ENCODE results near the gene CSNK1A1L.
A peak's percentile ranks its signal among the peaks of the same experiment; 100 is the strongest.
"Not testable (repeated sequence)": the region's sequence is repeated elsewhere in the genome, so short reads cannot be mapped to it uniquely, and the experiment has no call there.

Gene CSNK1A1L

DNA sequence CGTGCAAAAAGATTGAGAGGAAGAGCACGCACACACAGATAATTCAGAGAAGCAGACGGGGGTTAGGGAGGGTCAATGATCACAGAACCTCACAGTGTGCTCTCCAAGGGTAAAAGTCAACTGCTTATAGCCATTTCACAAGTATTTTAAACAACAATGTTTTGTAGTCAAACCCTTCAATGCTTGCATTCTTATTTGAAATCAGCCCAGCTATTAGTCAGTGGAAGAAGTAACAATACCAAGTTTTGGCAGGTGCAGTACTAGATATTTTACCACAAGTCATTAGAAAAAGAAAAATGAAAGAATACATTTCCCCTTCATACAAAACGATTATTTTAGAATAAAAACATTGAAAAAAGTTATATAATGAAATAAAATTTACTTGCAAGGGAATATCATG is 2.6 kb downstream of the CSNK1A1L start:
- DNase-seq: no peak

DNA sequence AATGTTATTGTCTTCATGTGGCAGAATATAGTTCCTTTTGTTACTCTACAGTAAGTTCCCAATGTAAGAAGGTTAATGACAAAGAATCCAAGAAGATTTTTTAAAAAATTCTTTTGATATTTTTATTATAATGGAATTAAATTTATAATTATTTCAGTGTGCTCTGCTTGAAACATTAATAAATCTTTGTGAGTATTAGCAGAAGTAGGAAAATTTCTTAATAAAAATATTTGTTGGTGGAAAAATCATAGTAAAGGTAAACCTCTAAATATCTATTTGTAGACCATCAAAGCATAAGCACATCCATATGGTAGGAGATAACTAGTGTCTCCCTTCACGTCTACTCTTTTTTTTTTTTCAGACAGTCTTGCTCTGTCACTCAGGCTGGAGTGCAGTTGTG is 4.3 kb downstream of the CSNK1A1L start:
- no peak for DNase-seq

DNA sequence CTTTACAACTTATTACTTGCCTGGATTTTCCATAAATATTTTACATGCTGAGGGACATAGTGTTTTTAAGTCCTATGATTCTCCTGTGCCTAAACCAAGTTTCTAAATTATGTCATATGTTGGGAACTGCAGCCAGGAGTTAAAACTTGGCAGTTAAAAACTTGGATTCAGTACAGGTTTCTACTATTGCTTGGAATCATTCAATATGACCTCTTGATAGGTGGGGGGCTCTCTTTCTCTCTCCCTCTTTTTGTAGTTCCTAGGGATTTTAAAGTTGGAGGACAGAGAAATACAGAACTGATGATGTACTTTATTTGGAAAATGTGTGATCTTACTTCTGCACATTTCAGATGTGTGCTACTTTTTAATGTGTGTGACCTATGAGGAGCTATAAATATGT is 4.7 kb downstream of the CSNK1A1L start:
- DNase-seq: no peak

DNA sequence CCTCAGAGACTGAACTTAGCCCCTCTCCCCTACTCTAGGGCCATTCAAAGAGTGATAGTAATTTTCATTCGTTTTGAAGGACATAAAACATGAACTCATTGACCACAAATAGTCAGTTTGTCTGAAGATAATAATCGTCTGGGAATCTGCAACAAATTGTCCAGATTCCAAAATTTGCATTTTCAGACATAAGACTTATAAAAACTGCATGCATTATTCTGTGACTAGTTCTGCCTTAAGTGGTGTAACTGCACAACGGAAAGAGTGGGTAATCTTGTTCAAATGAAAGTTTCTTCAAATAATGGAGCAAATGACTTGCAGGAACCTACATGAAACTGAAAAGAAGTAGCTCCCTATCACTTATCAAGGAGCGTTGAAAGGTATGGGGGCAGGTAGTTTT is 8.4 kb downstream of the CSNK1A1L start:
- no peak for DNase-seq

DNA sequence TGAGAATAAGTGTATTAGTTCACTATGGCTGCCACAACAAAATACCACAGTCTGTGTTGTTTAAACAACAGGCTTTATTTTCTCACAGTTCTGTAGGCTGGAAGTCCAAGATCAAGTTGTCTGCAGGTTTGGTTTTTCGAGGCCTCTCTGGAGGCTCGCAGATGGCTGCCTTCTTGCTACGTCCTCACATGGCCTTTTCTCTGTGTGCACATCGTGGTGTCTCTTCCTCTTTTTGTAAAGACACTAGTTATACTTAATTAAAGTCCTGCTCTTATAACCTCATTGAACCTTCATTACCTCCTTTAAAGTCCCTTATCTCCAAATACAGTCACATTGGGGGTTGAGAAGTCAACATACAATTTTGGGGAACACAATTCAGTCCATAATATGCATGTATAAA is 10.6 kb downstream of the CSNK1A1L start:
- no peak for DNase-seq

DNA sequence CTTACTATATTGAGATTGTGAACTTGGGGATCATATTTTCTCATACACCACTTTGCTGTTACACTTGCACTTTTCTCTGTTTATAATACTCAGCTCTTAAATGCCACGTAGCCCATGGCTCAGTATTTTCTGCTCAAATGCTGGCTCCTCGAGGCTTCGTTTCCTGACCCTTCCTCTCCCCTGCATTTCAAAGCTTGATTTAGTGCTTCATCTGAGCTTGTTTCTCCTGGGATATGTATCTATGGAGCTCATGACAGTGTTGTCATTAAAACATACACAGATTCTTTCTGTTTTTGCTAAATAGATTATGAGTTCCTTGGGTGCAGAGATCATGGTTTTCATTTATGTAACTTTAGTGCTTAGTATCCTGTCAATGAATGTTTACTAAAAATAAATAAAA is 11.4 kb downstream of the CSNK1A1L start:
- DNase-seq: no peak

DNA sequence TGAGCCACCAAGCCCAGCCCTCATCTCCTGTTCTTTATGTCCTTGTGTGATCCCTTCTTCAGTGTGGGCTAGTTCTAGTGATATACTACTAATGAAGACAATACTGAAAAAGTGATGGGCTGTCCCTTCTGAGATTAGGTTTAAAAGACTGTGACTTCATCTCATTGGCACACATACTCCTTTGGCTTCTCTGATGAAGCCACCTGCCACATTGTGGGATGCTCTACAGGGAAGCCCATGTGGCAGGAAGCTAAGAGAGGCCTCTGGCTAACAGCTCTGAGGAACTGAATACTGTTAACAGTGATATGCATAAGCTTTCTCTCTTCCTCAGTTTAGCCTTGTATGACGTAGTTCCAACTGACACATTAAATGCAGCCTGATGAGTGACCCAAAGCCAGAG is 13.6 kb downstream of the CSNK1A1L start:
- no peak for DNase-seq

DNA sequence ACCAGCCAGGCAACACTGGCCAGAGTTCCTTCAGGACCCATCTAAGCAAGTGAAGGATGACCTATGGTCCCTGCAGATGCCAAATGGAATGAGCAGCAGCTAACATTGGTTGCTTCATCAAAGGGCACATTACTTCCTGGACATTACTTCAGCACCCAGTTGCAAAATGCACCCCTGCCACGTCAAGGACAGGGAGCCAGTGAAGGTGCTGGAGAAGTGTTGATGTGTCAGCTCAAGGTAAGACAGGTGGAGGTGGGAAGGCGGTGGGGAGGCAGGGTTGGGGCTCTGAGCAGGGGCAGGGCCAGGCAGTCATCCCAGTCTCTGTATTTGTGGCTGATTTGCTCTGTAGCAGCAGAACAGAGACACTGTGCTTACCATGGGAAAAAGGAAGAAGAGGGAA is 14.6 kb downstream of the CSNK1A1L start:
- DNase-seq: no peak

DNA sequence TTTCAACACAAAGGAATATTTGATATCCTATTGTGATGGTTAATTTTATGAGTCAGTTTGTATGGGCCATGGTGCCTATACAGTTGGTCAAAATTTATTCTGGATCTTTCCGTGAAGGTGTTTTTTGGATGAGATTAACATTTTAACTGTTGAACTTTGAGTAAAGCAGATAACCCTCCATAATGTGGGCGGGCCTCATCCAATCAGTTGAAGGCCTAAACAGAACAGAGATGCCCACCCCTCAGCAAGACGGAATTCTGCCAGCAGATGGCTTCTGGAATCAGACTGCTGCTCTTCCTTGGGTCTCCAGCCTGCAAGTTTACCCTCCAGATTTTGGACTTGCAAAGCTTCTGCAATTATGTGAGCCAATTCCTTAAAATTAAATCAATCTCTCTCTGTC is 16.0 kb downstream of the CSNK1A1L start:
- no peak for DNase-seq

DNA sequence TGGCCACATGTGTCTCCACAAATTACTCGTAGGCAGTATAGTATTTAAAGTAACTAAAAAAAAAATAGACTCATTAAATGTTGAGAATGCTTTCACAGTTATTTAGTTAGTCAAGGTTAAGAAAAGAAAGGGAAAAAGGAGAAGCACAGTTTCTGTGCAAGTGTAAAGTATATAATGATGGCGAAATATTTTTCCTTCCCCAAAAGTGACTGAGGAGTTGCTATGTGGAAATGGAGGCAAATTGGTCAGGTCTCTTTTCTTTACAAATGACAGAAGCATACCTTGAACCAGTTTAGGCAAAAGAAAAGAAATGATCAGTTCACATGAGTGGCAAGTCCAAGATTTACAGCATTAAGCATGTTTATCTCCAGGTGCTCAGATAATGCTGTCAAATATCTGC is 18.0 kb downstream of the CSNK1A1L start:
- no peak for DNase-seq

DNA sequence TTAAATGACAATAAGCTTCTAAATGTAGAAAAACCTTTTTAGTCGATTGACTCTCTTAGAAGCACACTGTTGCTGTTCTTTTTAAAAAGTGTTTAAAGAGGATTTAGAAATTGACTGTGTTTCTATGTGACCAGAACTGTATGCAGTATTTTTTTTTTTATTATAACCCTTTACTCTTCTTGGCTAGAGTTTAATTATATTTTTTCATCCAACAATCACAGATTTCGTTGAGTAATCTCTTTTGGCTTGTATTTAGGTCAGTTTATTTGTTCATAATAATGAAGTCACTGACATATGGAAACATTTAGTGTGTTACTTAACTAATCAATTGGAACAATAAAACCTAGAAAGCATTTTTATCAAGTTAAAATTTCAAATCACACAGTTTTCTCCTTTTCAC is 19.9 kb downstream of the CSNK1A1L start:
- DNase-seq: no peak

DNA sequence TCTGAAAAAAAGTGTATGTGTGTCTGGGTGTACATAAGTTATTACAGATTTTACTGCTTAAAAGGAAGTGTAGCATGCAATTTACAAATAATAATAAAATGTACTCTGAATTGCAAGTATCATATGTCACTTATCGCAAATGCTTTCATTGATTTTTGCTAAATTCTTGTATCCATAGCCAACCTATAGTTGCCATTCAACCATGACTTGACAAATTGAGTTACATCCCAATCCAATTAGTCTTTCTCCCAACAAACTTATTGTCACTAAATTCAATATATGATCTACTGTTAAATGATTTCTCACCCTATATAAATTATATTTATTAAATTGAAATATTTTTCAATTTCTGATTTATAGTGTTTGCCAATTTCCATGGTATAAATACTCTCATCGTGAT is 28.6 kb downstream of the CSNK1A1L start:
- no peak for DNase-seq

DNA sequence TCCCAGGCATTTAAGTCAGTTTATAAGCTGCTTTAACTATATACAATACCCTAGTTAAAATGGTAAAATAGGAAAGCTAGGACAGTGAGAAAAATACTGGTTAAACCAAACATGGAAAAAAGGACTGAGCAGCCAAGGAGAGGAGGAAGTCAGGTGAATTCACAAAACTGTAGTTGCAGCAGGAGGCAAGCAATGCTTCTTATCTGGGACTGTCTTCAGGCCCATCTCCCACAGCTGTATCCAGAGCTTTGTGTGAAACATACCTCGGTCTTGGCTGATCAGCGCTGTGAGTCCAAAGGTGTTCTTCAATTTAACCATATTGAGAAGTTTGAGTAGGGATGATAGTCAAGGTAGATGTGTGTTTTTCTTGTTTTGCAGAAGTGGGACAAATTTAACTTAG is 30.3 kb downstream of the CSNK1A1L start:
- no peak for DNase-seq

DNA sequence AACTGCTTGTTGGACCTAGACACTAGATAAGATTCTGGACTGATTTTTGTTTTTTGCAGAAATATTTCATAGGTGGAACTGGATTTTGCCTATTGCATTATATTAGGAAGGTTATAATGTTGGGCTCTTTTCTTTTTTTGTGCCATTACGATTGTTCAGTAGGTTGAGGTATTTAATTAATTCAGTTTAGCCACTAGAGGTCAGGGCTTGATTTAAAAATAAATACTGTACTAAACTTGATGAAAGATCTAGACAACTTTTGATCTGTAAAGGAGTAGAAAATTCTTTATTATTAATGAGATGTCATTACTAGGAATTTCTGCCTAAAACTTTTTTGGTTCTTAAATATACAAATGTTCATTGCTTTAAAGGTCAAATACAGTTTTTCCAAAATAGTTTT is 30.8 kb downstream of the CSNK1A1L start:
- DNase-seq: no peak

DNA sequence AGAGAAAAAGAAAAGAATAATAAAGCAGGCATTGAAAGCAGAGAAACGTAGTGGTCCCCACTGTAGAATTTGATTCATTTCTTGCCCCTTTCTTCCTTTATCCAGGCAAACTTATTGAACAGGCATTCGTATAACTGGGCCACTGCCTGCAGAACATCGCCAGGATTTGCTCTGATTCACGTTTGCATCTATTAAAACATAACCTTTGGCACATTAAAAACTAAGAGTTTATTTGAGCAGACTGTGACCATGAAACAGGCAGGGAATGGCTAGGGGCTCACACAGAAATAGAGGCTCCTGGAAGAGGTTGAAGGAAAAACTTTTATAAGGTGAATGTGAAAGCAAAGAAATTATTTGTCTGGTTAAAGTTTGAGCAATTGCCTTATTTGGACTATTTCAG is 33.4 kb downstream of the CSNK1A1L start:
- DNase-seq: no peak

DNA sequence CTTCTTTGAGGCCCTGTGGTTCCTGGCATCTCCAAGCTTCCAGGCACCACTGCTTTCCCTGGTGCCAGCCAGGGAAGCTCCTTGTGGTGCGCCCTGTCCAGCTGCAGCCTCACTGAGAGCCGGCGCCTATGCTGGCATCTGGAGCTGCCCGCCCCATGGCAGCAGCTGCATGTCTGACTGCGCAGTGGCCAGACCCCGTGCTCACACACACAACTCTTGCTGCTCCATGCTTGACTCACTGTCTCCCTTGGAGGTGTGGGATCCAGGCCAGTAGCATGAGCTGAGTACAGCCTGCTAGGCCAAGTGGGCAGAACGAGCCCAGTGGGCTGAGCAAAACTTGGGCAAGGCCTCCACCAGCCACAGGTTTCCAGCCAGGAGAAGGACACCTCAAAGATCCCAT is 34.5 kb downstream of the CSNK1A1L start:
- DNase-seq: no peak

DNA sequence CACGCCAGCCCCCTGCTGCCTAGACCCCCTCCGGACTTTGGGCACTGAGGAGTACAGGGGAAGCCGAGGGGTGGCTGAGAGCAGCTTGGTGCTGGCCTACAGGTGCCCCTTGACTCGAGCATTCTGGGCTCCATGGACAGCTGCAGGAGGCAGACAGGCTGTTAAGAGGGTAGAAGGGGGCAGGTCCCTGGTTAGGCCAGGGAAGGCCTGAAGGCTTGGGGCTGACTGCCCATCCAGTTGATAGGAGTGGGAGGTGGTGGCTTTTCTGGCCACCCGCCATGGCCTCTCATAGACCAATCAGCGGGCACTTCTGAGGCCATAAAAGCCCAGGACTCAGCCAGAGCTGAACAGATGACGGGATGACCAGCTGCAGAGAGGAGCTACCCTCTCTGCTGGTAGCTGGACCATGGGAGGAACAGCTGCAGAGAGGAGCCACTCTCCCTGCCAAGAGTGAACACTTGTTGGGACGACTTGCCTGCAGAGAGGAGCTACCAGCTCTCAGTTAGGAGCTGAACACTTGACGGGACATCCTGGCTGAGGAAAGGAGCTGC is 35.2 kb downstream of the CSNK1A1L start:
- no peak for DNase-seq

DNA sequence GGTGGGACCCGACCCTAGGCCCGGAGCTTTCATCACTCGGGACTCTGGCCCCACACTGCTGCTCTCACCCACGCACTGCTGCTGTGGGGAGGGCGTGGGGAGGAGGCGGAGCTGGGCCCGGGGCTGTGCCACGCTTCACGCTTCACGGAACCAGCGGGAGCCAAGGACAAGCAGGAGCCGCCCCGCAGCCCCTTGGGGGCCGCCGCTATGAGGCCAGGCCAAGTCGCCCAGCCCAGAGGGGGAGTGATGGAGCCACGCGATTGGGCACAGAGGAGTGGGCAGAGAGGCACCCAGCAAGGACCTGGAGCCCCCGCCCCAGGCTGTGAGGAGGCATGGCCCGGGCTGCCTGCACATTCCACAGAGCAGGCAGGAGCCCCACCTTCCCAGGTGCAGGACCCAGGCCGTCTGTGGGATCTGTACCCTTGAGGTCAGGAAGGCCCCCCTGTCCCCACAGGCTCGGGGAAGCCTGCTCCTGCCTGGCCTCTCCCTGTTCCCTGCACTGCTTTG is 35.8 kb downstream of the CSNK1A1L start:
- no peak for DNase-seq

DNA sequence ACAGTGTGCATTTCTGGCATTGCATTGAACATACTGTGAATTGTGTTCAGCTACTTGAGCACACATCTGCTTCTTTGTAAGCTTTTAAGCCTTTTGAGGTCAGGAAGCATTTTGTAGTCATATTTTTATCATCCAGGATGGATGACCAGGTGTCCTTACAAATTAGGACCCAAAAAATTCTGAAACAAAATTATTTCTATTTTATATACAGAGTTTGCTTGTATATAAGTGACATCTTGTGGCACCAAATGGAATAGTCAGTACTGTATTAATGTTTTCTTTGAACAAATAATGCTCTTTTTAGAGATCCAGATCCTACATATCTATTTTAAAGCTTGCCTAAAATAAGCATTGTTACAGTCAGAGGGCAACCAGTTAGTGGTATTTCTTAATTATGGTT is 36.5 kb downstream of the CSNK1A1L start:
- DNase-seq: no peak

DNA sequence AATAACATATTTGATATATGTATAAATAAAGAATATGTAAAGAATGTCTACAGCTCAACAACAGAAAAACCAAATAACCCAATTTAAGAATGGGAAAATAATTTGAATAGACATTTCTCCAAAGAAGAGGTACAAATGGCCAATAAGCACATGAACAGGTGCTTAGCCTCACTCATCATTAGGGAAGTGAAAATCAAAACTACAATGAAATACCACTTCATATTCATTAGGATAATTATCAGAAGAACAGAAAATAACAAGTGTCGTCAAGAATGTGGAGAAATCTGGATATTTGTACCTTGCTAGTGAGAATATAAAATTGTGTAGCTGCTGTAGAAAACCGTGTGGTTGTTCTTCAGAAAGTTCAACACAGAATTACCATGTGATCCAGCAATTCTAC is 37.6 kb downstream of the CSNK1A1L start:
- DNase-seq: no peak

DNA sequence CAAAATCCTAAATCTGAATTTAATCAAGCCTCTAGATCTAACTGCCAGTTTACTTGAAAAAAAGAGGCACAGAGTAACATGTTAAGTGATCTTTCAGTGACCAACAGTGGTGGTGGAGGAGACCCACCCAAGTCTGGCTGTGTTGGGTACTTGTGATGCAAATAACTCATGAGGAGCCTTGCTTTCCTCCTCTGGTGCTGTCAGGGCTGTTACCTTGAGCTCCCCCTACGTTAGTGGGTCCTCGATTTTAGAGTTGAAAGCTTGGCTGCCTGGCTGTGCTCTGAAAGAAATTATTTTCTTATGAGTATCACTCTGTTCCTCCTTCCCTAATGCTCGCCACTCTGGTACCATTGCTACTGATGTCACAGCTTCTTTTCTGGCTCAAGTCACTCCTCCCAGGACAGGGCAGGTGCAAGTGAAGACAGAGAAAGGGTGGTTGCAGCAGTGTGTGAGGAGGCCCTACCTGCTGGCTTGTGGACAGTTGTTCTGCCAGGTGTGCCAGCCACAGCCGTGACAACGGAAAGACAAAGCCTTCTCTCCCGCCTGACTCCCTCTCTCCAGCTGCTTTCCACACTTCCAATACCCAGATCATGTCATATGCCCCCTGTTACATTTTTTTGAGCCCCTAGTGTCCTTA is 39.5 kb downstream of the CSNK1A1L start:
- DNase-seq: no peak

DNA sequence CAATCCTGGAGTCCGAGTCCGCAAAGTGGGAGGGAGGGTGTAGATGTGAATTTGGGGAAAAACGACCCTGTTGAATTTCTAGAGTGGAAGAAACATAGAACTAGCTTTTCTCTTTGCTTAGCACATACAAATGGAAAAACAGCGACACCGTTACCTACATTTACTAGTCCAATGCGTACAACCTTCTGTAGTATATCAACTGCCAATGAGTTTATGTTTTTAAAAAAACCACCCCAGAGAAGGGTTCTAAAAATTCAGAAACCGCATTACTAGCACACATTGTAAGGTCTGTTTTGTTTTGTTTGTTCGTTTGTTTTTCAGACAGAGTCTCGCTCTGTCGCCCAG is 45.6 kb downstream of the CSNK1A1L start:
- DNase-seq: no peak

DNA sequence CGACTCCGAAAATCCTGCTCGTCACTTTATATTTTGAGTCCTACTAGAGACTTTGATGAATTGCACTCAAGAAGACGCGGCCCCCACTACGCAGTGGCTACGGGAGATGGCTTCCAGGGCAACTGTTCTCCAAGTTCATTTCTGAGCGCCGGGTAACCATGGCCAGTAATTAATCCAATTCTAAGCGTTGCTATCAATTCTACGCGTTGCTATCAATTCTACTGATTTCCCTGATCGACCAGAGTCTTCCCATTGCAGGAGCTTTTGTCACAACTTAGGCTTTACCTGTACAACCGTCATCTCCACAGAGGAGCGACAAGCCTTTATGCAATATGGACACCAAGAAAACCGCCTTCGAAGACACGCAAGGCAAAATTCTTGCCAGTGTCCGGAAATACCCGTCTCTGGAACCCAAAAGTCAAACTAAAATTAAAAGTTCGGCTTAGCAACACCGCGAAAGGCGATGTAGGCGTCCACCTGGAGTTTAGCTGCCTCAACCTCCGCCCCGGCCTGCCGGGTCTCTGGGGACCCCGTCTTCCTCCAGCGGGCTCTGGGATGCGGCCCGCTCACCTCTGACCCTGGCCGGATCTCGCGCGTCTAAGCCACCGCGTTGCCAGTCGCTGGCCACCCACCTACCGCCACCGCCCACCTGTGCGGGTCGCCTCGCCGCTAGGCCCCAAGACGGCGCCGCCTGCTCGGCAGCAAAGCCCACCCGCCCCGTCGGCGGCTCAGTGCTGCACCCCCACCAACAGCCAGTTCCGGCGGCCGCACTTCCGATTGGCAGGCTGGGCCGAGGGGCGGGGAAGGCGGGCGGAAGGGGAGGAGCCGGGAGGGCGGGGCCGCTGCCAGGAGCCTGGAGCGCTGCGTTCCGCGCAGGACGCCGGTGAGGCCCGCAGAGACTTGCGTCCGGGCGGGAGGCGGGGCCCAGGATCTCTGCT is 46.3 kb downstream of the CSNK1A1L start, which contains the start of gene SUPT20H:
Gene SUPT20H, minus strand, starts transcription at position 779 of the 938 bp plus-strand sequence. CDS start 8,198 bp downstream, outside the sequence.
- peak; percentile 89 to 94 (median 91) for DNase-seq

DNA sequence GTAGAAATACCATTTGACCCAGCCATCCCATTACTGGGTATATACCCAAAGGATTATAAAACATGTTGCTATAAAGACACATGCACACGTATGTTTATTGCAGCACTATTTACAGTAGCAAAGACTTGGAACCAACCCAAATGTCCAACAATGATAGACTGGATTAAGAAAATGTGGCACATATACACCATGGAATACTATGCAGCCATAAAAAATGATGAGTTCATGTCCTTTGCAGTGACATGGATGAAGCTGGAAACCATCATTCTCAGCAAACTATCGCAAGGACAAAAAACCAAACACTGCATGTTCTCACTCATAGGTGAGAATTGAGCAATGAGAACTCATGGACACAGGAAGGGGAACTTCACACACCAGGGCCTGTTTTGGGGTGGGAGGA is 49.2 kb downstream of the CSNK1A1L start:
- DNase-seq: not testable (repeated sequence)
